GM18519 (cell line): ENCODE data around the gene COG3.
"Not testable (repeated sequence)": the region's sequence is repeated elsewhere in the genome, so short reads cannot be mapped to it uniquely, and the experiment has no call there.

Experiments
- ATAC-seq: cut with Tn5 transposase; IDR thresholded peaks from one replicate; pipeline ENCODE4 v1.9.1; 2021; ENCODE audit warnings: mild to moderate bottlenecking, moderate library complexity; ENCODE audit not compliant: unreplicated experiment, low FRiP score

Gene COG3

GRCh38 chr13:45464687-45465453 is at the start of gene COG3:
TSS of gene COG3 (plus strand) at chr13:45464939. CDS start at chr13:45465037, 98 bp downstream.
- peak; percentile 80 for ATAC-seq

GRCh38 chr13:45415112-45415511 is 49.6 kb upstream of the COG3 start:
- ATAC-seq, result no peak

GRCh38 chr13:45416516-45417128 is 48.1 kb upstream of the COG3 start:
- ATAC-seq, result no peak

GRCh38 chr13:45417790-45418534 is 46.8 kb upstream of the COG3 start, which contains the start of gene SLC25A30:
TSS of gene SLC25A30 (minus strand) at chr13:45418373. CDS start at chr13:45411425, 6,948 bp downstream.
- ATAC-seq, result peak; percentile 72

- ATAC-seq, result not testable (repeated sequence)
Measured at GRCh38 chr13:45419389-45419788, 45.4 kb upstream of the COG3 start.

- no peak for ATAC-seq
Measured at GRCh38 chr13:45419945-45420344, 44.8 kb upstream of the COG3 start.

GRCh38 chr13:45422731-45423292 is 41.9 kb upstream of the COG3 start:
- no peak for ATAC-seq

GRCh38 chr13:45426056-45426841 is 38.5 kb upstream of the COG3 start:
- not testable (repeated sequence) for ATAC-seq

- no peak for ATAC-seq
Measured at GRCh38 chr13:45432737-45433380, 31.9 kb upstream of the COG3 start.

GRCh38 chr13:45433381-45433790 is 31.4 kb upstream of the COG3 start:
- ATAC-seq, result no peak

GRCh38 chr13:45434556-45435371 is 30.0 kb upstream of the COG3 start:
- ATAC-seq, result no peak

GRCh38 chr13:45436332-45436731 is 28.4 kb upstream of the COG3 start:
- no peak for ATAC-seq

- ATAC-seq, result no peak
Measured at GRCh38 chr13:45436953-45437352, 27.8 kb upstream of the COG3 start.

- ATAC-seq, result no peak
Measured at GRCh38 chr13:45437947-45438346, 26.8 kb upstream of the COG3 start.

- no peak for ATAC-seq
Measured at GRCh38 chr13:45439008-45439407, 25.7 kb upstream of the COG3 start.

GRCh38 chr13:45439781-45440462 is 24.8 kb upstream of the COG3 start:
- no peak for ATAC-seq

GRCh38 chr13:45441633-45442032 is 23.1 kb upstream of the COG3 start:
- ATAC-seq, result peak; percentile 47

GRCh38 chr13:45445053-45445452 is 19.7 kb upstream of the COG3 start:
- no peak for ATAC-seq
